Right lobe of liver (tissue), 4 donors: ENCODE measurements around the gene RPL39.

ENCODE experiments used
- CTCF ChIP-seq, 4 donors: fragments of 200-600 bp in 3 of 4; fragments of 450-650 bp in 1 of 4; IDR thresholded peaks; one replicate each; pipeline versions ENCODE4 v1.5.1 to v1.8.0; 2016 to 2022; ENCODE audit warnings: antibody characterized with exemption in 4 of 4, mild to moderate bottlenecking in 2 of 4
- POLR2A ChIP-seq: fragments of 450-650 bp; IDR thresholded peaks from one replicate; pipeline ENCODE4 v1.6.1; 2017; ENCODE audit warnings: antibody characterized with exemption, mild to moderate bottlenecking
- donor health status: DM: no; HTN: no; CAD: no.
- donor health status: DM: no; HTN: no; CAD: no.
- donor health status: DM: no; HTN: yes; CAD: no.

GRCh38 chrX:119760026-119760877 is 31.2 kb downstream of the RPL39 start:
- TF ChIP-seq POLR2A, result no peak
- no peak for TF ChIP-seq CTCF (IDR thresholded peaks at IDR 0.05)
